ENCODE measurements around the gene BCAS4. TPM values are rescaled to one million over a fixed set of nuclear protein-coding genes. Genes with fewer than 3 reads are reported as not detected.

The BCAS4 gene
- total and polyA plus RNA-seq, 4 donors: 4.3 to 5.7 (median 5.0) TPM

DNA sequence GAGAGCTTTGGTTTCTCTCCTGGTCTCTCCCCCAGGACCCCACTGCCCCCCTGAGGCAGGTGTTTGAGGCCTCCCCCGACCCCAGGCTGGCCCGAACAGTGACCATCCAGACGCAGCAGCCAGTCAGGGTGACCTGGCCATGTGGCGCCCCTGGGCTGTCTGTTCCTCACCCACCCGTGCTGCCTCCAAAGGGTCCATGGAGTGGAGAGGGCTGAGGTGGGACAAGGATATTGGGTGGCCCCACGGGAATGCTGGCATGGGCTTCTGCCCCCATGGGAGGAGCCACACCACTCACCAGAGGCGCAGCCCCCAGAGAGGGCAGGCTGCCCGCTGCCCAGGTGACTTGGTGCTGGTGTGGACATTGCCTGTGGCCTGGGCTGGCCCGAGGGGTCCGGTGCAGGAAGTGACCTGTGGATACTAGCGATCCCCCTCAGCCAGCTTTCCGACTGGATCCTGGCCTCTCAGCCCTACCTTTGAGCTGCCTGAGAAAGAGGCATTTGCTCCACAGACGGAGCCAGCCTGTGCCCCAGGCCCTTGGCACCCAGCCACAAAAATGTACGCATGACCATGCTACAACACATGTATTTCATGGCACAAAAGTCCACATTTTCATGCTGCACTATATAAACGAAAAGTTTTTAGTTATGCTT lies 50.8 kb downstream of the BCAS4 start:
- DNase-seq: no peak
- TF ChIP-seq CTCF (IDR thresholded peaks at IDR 0.05; ENCODE audit: control extremely low read depth, extremely low read depth): no peak
- peaks cover 0 to 11% (median 4%) of the 10 kb centered on the region in 5 donors for H3K4me1 ChIP-seq (ENCODE audit: control insufficient read depth in 5 of 5, insufficient read depth in 5 of 5, low read length in 5 of 5)
- whole genome bisulfite sequencing, 2 donors: 90 to 94% methylated on average over 15 of the region's 15 CpGs
- H3K27me3 ChIP-seq (ENCODE audit: control insufficient read depth in 3 of 3, insufficient read depth in 3 of 3, low read length in 2 of 3): no peaks in the 10 kb centered on the region
- H3K4me3 ChIP-seq: no peak overlapping the region
- H3K9me3 ChIP-seq (ENCODE audit: control insufficient read depth in 4 of 4, insufficient read depth in 3 of 4, low read length in 3 of 4): no peaks in the 10 kb centered on the region
- no peak overlapping the region for H3K9ac ChIP-seq (ENCODE audit: insufficient read depth in 1 of 2, low read length in 2 of 2)
- H3K36me3 ChIP-seq (ENCODE audit: control insufficient read depth in 4 of 4, insufficient read depth in 4 of 4, low read length in 4 of 4): no peaks in the 10 kb centered on the region
- no peak for ATAC-seq (ENCODE audit: insufficient read depth, low FRiP score)
- no peak overlapping the region for H3K27ac ChIP-seq (ENCODE audit: low read depth in 1 of 2, low read length in 1 of 2)

DNA sequence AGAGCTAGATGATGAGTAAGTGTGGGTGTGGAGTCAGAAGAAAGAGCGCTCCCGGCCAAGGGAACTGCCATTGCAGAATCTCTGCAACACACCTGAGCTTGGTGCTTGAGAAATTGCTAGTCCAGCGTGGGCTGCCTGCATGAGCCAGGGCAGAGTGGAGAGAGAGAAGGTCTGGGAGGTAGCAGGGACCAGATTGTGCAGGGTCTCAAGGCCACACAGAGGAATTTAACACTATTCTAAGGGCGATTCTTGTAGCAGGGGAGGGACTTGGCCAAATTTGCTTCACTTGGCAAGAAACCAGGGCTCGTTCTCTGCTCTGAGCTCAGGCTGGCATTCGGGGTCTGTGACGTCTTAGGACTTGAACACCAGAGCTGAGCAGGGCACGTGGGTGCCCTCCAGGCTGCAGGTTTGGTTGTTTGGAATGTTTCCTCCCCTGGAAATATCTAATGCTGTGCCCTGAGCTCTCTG lies 53.5 kb downstream of the BCAS4 start:
- DNase-seq (peak; percentile 72 to 75 (median 73)), ATAC-seq (ENCODE audit: insufficient read depth, low FRiP score) (no peak)
- Histone ChIP-seq H3K4me1 (ENCODE audit: control insufficient read depth in 5 of 5, insufficient read depth in 5 of 5, low read length in 5 of 5) (peaks cover 0 to 11% (median 3%) of the 10 kb centered on the region in 5 donors), H3K27ac (ENCODE audit: low read depth in 1 of 2, low read length in 1 of 2) (no peak overlapping the region), H3K9me3 (ENCODE audit: control insufficient read depth in 4 of 4, insufficient read depth in 3 of 4, low read length in 3 of 4) (no peaks in the 10 kb centered on the region), H3K36me3 (ENCODE audit: control insufficient read depth in 4 of 4, insufficient read depth in 4 of 4, low read length in 4 of 4) (no peaks in the 10 kb centered on the region), H3K27me3 (ENCODE audit: control insufficient read depth in 3 of 3, insufficient read depth in 3 of 3, low read length in 2 of 3) (no peaks in the 10 kb centered on the region), H3K9ac (ENCODE audit: insufficient read depth in 1 of 2, low read length in 2 of 2) (no peak overlapping the region), H3K4me3 (no peak overlapping the region)
- no peak for TF ChIP-seq CTCF (IDR thresholded peaks at IDR 0.05; ENCODE audit: control extremely low read depth, extremely low read depth)
- 29 to 48% methylated on average over 8 of the region's 8 CpGs for WGBS, 2 donors

- WGBS, 2 donors: 36 to 49% methylated on average over 18 of the region's 18 CpGs
- Histone ChIP-seq H3K27ac (ENCODE audit: low read depth in 1 of 2, low read length in 1 of 2) (no peak overlapping the region), H3K27me3 (ENCODE audit: control insufficient read depth in 3 of 3, insufficient read depth in 3 of 3, low read length in 2 of 3) (no peaks in the 10 kb centered on the region), H3K9ac (ENCODE audit: insufficient read depth in 1 of 2, low read length in 2 of 2) (no peak overlapping the region), H3K36me3 (ENCODE audit: control insufficient read depth in 4 of 4, insufficient read depth in 4 of 4, low read length in 4 of 4) (no peaks in the 10 kb centered on the region), H3K4me1 (ENCODE audit: control insufficient read depth in 5 of 5, insufficient read depth in 5 of 5, low read length in 5 of 5) (peaks cover 0 to 11% (median 2%) of the 10 kb centered on the region in 5 donors), H3K4me3 (no peak overlapping the region), H3K9me3 (ENCODE audit: control insufficient read depth in 4 of 4, insufficient read depth in 3 of 4, low read length in 3 of 4) (no peaks in the 10 kb centered on the region)
- DNase-seq (peak in 1 of 3 donors; percentile 18), ATAC-seq (ENCODE audit: insufficient read depth, low FRiP score) (peak; percentile 31)
- no peak for TF ChIP-seq CTCF (IDR thresholded peaks at IDR 0.05; ENCODE audit: control extremely low read depth, extremely low read depth)
These were observed 54.2 kb downstream of the BCAS4 start for GRCh38 chr20:50848846-50849673.
